GM19238 (cell line): Measurements from ENCODE around the gene PTCD2.
"Not testable (repeated sequence)": the region's sequence is repeated elsewhere in the genome, so short reads cannot be mapped to it uniquely, and the experiment has no call there.

ENCODE experiments used
- DNase-seq: peaks from one replicate; pipeline ENCODE4 v3.0.0; 2011; ENCODE audit warnings: low spot score; ENCODE audit not compliant: insufficient read length

The PTCD2 gene

GRCh38 chr5:72296256-72296655 lies 23.9 kb upstream of the PTCD2 start:
- no peak for DNase-seq

- not testable (repeated sequence) for DNase-seq
These were observed 22.0 kb upstream of the PTCD2 start for GRCh38 chr5:72298136-72298535.

GRCh38 chr5:72298711-72299110 lies 21.5 kb upstream of the PTCD2 start:
- no peak for DNase-seq

DNA sequence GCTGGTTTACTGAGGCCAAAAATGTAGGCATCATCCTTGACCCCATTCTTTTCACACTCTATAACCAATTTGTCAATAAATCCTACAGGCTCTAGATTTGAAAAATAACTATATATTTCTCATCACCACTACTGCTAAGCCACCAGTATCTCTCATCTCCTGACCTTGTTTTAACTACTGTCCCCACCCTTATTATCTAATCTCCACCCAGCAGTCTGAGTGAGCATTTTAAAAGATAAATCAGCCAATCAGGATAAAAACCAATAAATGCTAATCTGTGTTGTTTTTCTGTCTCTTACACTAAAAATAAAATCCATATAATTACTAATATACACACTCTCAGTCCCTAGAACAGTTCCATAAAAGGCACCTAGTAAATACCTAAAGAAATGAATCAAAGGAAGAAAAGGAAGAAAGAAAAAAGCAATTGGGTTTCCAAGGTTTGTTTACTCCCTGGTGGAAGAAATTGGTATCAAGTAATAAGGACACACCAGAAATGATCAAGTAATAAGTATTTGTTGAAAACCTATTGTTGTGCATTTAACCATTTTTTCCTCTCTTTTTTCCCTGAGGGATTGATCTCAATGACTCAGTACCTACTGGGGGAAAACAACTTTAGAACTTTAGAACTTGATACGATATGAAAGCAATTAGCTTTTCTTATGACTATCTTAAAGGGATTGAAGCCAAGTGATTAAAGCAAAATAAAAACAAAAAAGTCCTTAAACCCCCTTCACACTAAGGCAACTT lies 19.4 kb upstream of the PTCD2 start:
- no peak for DNase-seq

DNA sequence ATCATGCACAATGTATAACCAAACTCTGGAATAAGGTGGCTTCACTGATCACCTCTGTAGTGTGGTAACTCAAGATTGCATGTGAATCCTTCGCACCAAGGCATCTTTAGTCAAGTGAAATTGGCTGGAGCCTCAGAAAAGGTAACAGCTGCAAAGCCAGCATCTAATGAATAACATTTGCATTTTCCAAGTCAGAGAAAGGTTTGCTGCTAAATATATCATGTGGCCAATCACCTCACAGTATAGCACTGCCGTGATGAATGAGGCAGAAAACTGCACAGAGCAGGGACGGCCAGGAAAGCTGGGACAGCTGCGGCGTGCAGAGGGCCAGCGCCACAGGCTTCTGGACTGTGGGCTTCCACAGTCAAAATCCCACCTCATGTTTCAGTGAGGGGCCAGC lies 18.6 kb upstream of the PTCD2 start:
- no peak for DNase-seq

DNA sequence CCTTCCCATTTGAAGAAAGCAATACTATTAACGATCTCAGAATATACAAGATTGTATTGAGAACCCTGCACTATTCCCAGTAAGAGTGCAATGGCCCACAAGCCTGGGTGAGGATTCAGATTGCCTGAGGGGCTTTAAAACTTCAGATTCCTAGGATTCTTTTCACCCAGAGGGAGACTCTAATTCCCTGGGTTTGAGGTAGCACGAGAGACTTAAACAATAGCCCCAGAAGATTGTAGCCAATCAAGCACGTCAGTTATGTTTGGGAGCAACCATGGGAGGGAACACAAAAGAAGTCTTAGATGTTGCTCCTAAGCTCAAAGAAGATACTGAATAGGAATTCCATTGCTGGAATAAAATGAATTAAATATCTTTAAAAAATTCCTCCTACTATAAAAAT lies 18.0 kb upstream of the PTCD2 start:
- DNase-seq, result no peak

DNA sequence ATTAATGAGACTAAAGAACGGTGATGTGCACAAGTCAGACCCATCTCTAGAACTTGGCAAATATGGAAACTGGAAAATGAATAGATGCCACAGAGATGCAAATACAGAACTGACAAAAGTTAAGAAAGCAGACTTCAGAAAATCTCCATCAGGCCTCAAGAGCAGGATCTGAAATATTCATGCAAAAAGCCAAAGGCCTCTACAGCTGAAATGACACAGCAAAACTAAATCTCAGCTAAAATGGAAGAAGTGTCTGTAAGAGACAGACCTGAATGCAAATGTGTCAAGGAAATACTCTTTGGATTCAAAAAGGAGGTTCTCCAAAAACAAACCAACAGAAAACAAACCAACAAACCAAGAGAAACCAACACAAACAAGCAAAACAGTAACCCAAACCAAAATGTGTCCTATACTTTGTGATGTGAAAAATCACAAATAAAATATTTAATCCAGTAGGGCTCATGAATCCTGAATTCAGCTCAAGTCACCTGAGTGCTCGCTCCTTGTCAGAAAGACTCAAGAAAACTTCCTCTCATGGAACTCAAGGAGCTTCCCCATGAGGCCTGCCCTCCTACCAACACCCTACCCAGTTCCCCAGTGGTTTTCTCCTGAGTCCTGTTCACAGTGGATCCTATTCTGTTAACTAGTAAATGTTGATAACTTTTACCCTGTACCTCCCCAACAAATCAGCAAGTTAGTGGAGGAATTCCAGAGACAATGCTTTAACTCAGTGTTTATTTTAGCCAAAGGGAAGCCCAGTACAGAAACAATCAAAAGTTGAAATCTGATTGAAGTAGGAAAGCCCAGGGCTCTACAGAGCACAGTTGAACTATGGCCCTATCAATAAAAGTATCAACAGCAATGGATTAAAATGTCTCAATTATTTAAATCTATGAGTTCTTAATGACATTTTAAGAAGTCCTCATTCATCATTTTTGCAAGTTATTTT lies 14.7 kb upstream of the PTCD2 start:
- no peak for DNase-seq

DNA sequence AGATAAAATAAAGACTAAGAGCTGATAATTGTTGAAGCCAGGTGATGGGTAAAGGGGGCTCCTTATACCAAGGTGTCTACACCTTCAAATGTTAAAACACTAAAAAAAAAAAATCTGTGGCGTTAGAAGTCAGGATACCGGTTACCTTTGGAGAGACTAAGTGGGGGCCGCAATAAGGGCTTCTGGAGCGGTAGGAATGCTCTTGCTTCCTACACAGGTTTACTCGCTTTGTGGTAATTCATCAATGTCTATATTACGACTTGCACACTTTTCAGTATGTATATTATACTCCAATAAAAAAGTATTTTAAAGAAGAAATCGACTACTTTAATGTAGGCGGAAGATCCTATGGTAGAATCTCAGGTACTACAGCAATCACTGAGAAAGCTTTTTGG lies 12.6 kb upstream of the PTCD2 start:
- DNase-seq, result no peak

GRCh38 chr5:72307968-72308852 lies 12.0 kb upstream of the PTCD2 start:
- peak; percentile 87 for DNase-seq

- DNase-seq, result no peak
These were observed 11.4 kb upstream of the PTCD2 start for GRCh38 chr5:72308853-72309191.

DNA sequence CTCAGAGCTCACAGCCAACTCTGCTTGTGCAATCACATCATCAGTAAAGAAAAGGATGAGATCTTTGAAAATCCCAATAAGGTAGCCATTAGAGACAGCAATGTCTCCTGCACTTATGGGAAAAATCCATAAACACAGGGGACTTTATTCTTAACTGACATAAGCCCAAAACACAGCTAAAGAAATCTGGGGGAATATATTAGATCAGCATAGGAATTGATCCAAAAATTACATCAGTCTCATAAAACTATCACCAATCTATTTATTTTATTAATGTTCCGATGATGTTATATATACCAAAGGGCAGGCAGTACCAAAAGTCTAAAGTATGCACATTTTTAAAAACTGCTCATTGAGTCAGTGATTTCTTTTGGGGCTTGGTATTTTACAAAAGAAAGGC lies 7.0 kb upstream of the PTCD2 start:
- DNase-seq, result no peak

- no peak for DNase-seq
These were observed 5.5 kb upstream of the PTCD2 start for GRCh38 chr5:72314571-72315172.

- DNase-seq, result not testable (repeated sequence)
These were observed 668 bp upstream of the PTCD2 start for GRCh38 chr5:72319435-72319975.

- DNase-seq, result no peak
These were observed 4.1 kb downstream of the PTCD2 start for GRCh38 chr5:72324189-72324825.

GRCh38 chr5:72325566-72326305 lies 5.6 kb downstream of the PTCD2 start:
- no peak for DNase-seq

DNA sequence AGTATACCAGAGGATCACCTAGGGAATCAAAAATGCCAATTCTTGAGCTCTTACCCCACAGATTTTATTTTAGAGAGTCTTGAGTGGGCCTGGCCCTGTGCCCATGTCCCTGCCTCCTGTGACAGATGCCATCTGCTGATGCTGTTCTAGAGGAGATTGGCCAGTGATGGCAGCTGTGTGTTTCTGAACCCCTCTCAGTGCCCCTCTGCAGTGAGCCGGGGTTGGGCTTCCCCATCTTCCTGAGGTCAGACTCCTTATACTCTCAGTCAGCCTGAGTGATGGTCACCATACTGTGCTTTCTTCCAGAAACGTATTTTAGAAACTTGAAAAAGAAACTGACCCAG lies 6.1 kb downstream of the PTCD2 start:
- no peak for DNase-seq

- no peak for DNase-seq
These were observed 8.0 kb downstream of the PTCD2 start for GRCh38 chr5:72328172-72328571.

GRCh38 chr5:72330712-72331111 lies 10.5 kb downstream of the PTCD2 start:
- DNase-seq, result no peak

GRCh38 chr5:72337159-72337558 lies 17.0 kb downstream of the PTCD2 start:
- no peak for DNase-seq

GRCh38 chr5:72338689-72339209 lies 18.6 kb downstream of the PTCD2 start:
- DNase-seq, result no peak
